ENCODE data around the gene CD44. TPM values are rescaled to one million over a fixed set of nuclear protein-coding genes. Genes with fewer than 3 reads are reported as not detected.
A peak's percentile ranks its signal among the peaks of the same experiment; 100 is the strongest.

The CD44 gene
- total and polyA plus RNA-seq, 2 experiments from 2014 or later: 405 to 519 TPM

DNA sequence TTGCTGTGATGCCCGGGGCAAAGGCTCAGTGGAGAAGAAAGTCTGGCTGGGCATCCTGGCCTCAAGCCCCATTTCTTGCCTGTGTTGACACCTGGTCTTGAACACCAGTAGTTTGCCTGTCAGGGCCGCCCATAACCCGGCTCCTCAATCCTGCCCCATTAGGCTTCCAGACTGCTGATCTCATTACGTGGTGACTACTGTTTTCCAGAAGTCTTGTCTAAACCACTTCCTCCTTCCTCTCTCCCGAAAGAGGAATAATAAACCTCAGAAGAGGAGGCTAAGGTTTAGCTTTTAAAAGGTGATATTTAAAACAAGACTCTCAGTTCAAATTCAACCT is 97.7 kb downstream of the CD44 start:
- Histone ChIP-seq H4K20me1 (ENCODE audit: insufficient read depth) (no peaks in the 10 kb centered on the region), H3K9ac (no peak overlapping the region)

GRCh38 chr11:35237351-35237750 is 98.4 kb downstream of the CD44 start:
- TF ChIP-seq EZH2phosphoT487 (IDR thresholded peaks at IDR 0.05; ENCODE audit: insufficient read depth, low read depth) (no peak), EZH2 (IDR thresholded peaks at IDR 0.05; ENCODE audit: insufficient read depth, poor library complexity, severe bottlenecking) (no peak)
- no peaks in the 10 kb centered on the region for H3K27me3 ChIP-seq (replicated peaks; ENCODE audit: insufficient read depth)
- in situ Hi-C loops (cut with MboI): no loop called here
- 93 to 100% methylated on average over 1 of the region's 1 CpG for WGBS, 2 experiments (ENCODE audit: low coverage in 1 of 2, low lambda C conversion rate in 2 of 2, missing lambda C conversion rate in 2 of 2)
- peaks cover 4% of the 10 kb centered on the region; the same call in 1 of the 2 replicates for H3K36me3 ChIP-seq (ENCODE audit: low read depth)
- H3K9me3 ChIP-seq (ENCODE audit: low read depth): no peaks in the 10 kb centered on the region
- H3K9ac ChIP-seq: no peak overlapping the region
- H3K9me2 ChIP-seq (ENCODE audit: insufficient read depth): no peaks in the 10 kb centered on the region
- H3K4me3 ChIP-seq: no peak overlapping the region
- no peak overlapping the region for H3K4me2 ChIP-seq (ENCODE audit: unreplicated experiment)
- no peak overlapping the region for H3K27ac ChIP-seq
- no peaks in the 10 kb centered on the region for H4K20me1 ChIP-seq (ENCODE audit: insufficient read depth)
- no peak overlapping the region for H2AFZ ChIP-seq
- peaks cover 54% of the 10 kb centered on the region for H3F3A ChIP-seq (ENCODE audit: insufficient read depth)
- no peak for DNase-seq
- peaks cover 24% of the 10 kb centered on the region for H3K4me1 ChIP-seq (ENCODE audit: insufficient read depth)
- no peaks in the 10 kb centered on the region for H3K79me2 ChIP-seq (ENCODE audit: insufficient read depth)

More for the DNA sequence above, 97.7 kb downstream of the CD44 start:
- TF ChIP-seq EZH2 (IDR thresholded peaks at IDR 0.05; ENCODE audit: insufficient read depth, poor library complexity, severe bottlenecking) (no peak), EZH2phosphoT487 (IDR thresholded peaks at IDR 0.05; ENCODE audit: insufficient read depth, low read depth) (no peak)
- Histone ChIP-seq H3K79me2 (ENCODE audit: insufficient read depth) (no peaks in the 10 kb centered on the region), H3K27ac (peak overlapping the region; percentile 51), H3F3A (ENCODE audit: insufficient read depth) (peaks cover 56% of the 10 kb centered on the region), H3K36me3 (ENCODE audit: low read depth) (peaks cover 12% of the 10 kb centered on the region), H2AFZ (no peak overlapping the region), H3K4me1 (ENCODE audit: insufficient read depth) (peaks cover 19% of the 10 kb centered on the region), H3K9me2 (ENCODE audit: insufficient read depth) (no peaks in the 10 kb centered on the region), H3K4me3 (no peak overlapping the region), H3K9me3 (ENCODE audit: low read depth) (no peaks in the 10 kb centered on the region), H3K4me2 (ENCODE audit: unreplicated experiment) (no peak overlapping the region), H3K27me3 (replicated peaks; ENCODE audit: insufficient read depth) (no peaks in the 10 kb centered on the region)
- peak; percentile 80 for DNase-seq
- in situ Hi-C loops (cut with MboI): no loop called here
- 35 to 38% methylated on average over 5 of the region's 5 CpGs for WGBS, 2 experiments (ENCODE audit: low coverage in 1 of 2, low lambda C conversion rate in 2 of 2, missing lambda C conversion rate in 2 of 2)

DNA sequence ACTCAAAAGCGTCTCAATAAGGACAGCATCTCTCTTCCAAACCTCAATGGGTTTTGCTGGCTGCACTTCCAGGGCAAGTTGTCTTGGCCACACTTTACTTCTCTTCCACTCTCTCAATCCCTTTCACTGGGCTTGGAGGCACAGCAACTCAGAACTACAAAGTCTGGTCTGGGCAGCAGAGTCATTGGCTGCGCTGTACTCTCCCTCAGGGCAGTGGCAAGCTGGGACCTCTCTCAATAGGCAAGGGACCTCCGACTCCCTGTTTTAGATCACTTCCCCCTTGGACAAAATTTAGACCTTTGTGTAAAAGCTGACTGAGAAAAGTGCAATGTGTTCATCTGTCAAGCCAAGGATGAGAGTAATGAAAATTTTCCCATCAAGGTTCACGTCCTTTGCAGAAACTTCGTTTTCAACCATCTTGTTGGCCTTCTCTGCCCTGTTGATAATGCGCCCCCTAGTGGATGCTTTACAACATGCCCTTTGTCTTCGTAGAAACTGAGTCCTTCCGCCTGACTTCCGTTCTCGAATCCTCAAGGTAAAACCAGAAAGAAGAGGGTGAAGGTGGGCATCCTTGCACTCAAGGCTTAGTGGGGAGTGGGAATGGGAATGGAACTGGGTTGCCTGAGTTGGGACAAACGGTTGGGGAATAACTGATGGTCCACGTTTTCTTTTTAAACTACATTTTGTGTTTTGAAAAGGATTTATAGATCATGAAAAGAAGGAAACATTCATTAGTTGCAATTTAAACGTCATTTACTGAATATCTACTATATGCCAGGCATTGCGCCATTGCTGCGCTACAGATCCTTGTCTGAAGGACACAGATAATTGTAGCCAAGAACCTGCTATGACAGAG is 99.1 kb downstream of the CD44 start:
- no peaks in the 10 kb centered on the region for H4K20me1 ChIP-seq (ENCODE audit: insufficient read depth)
- H3K9ac ChIP-seq: no peak overlapping the region
- no peaks in the 10 kb centered on the region for H3K27me3 ChIP-seq (replicated peaks; ENCODE audit: insufficient read depth)
- H3K4me3 ChIP-seq: no peak overlapping the region
- peaks cover 30% of the 10 kb centered on the region for H3K4me1 ChIP-seq (ENCODE audit: insufficient read depth)
- TF ChIP-seq EZH2 (IDR thresholded peaks at IDR 0.05; ENCODE audit: insufficient read depth, poor library complexity, severe bottlenecking) (no peak), EZH2phosphoT487 (IDR thresholded peaks at IDR 0.05; ENCODE audit: insufficient read depth, low read depth) (no peak)
- no peaks in the 10 kb centered on the region for H3K79me2 ChIP-seq (ENCODE audit: insufficient read depth)
- no peaks in the 10 kb centered on the region for H3K9me2 ChIP-seq (ENCODE audit: insufficient read depth)
- no peak overlapping the region for H2AFZ ChIP-seq
- H3K9me3 ChIP-seq (ENCODE audit: low read depth): no peaks in the 10 kb centered on the region
- H3K4me2 ChIP-seq (ENCODE audit: unreplicated experiment): no peak overlapping the region
- no peak overlapping the region for H3K27ac ChIP-seq
- in situ Hi-C loops (cut with MboI): no loop called here
- H3K36me3 ChIP-seq (ENCODE audit: low read depth): no peaks in the 10 kb centered on the region
- WGBS, 2 experiments (ENCODE audit: low coverage in 1 of 2, low lambda C conversion rate in 2 of 2, missing lambda C conversion rate in 2 of 2): 79 to 82% methylated on average over 15 of the region's 15 CpGs
- peaks cover 54% of the 10 kb centered on the region for H3F3A ChIP-seq (ENCODE audit: insufficient read depth)
- no peak for DNase-seq

- in situ Hi-C loops (cut with MboI): no loop called here
- H3K36me3 ChIP-seq (ENCODE audit: low read depth): no peaks in the 10 kb centered on the region
- no peaks in the 10 kb centered on the region for H3K27me3 ChIP-seq (replicated peaks; ENCODE audit: insufficient read depth)
- H3K4me1 ChIP-seq (ENCODE audit: insufficient read depth): peaks cover 30% of the 10 kb centered on the region
- no peaks in the 10 kb centered on the region for H4K20me1 ChIP-seq (ENCODE audit: insufficient read depth)
- H3K27ac ChIP-seq: no peak overlapping the region
- DNase-seq: no peak
- no peak for TF ChIP-seq EZH2 (IDR thresholded peaks at IDR 0.05; ENCODE audit: insufficient read depth, poor library complexity, severe bottlenecking)
- no peak for TF ChIP-seq EZH2phosphoT487 (IDR thresholded peaks at IDR 0.05; ENCODE audit: insufficient read depth, low read depth)
- no peaks in the 10 kb centered on the region for H3K79me2 ChIP-seq (ENCODE audit: insufficient read depth)
- WGBS, 2 experiments (ENCODE audit: low coverage in 1 of 2, low lambda C conversion rate in 2 of 2, missing lambda C conversion rate in 2 of 2): 67 to 73% methylated on average over 1 of the region's 1 CpG
- H3K9ac ChIP-seq: no peak overlapping the region
- H3K4me3 ChIP-seq: no peak overlapping the region
- no peak overlapping the region for H3K4me2 ChIP-seq (ENCODE audit: unreplicated experiment)
- peaks cover 46% of the 10 kb centered on the region for H3F3A ChIP-seq (ENCODE audit: insufficient read depth)
- no peaks in the 10 kb centered on the region for H3K9me3 ChIP-seq (ENCODE audit: low read depth)
- H2AFZ ChIP-seq: no peak overlapping the region
- H3K9me2 ChIP-seq (ENCODE audit: insufficient read depth): no peaks in the 10 kb centered on the region
These were observed 99.9 kb downstream of the CD44 start for GRCh38 chr11:35238882-35239281.

Data from GM23248 (cell line).